Left hindlimb (tissue), 1 donor: Measurements from ENCODE around the gene DAB1.

ENCODE experiments used
- DNase-seq: peaks from one replicate; pipeline ENCODE4 v3.0.0-alpha.2; 2018

The DAB1 gene

GRCh38 chr1:57063406-57064125 lies 360.3 kb downstream of the DAB1 start:
- no peak for DNase-seq

GRCh38 chr1:57061369-57061768 lies 362.5 kb downstream of the DAB1 start:
- no peak for DNase-seq

- DNase-seq, result no peak
These were observed 363.4 kb downstream of the DAB1 start for GRCh38 chr1:57060451-57060850.

- DNase-seq, result no peak
These were observed 365.0 kb downstream of the DAB1 start for GRCh38 chr1:57058652-57059501.

GRCh38 chr1:57048856-57049255 lies 375.0 kb downstream of the DAB1 start:
- DNase-seq, result no peak

GRCh38 chr1:57046462-57046861 lies 377.4 kb downstream of the DAB1 start:
- DNase-seq, result no peak

GRCh38 chr1:57041901-57042300 lies 382.0 kb downstream of the DAB1 start:
- no peak for DNase-seq

- DNase-seq, result no peak
These were observed 383.0 kb downstream of the DAB1 start for GRCh38 chr1:57040811-57041210.

- DNase-seq, result no peak
These were observed 386.9 kb downstream of the DAB1 start for GRCh38 chr1:57036641-57037579.

GRCh38 chr1:57034713-57035112 lies 389.1 kb downstream of the DAB1 start:
- no peak for DNase-seq

- no peak for DNase-seq
These were observed 390.4 kb downstream of the DAB1 start for GRCh38 chr1:57033222-57034001.

- no peak for DNase-seq
These were observed 397.1 kb downstream of the DAB1 start for GRCh38 chr1:57026624-57027354.

GRCh38 chr1:57024855-57025254 lies 399.0 kb downstream of the DAB1 start:
- peak; percentile 42 for DNase-seq

GRCh38 chr1:57024428-57024827 lies 399.4 kb downstream of the DAB1 start:
- no peak for DNase-seq

GRCh38 chr1:57020216-57020615 lies 403.6 kb downstream of the DAB1 start:
- DNase-seq, result no peak

GRCh38 chr1:57019236-57019839 lies 404.5 kb downstream of the DAB1 start:
- no peak for DNase-seq

GRCh38 chr1:57018119-57018518 lies 405.7 kb downstream of the DAB1 start:
- DNase-seq, result no peak

- no peak for DNase-seq
These were observed 406.1 kb downstream of the DAB1 start for GRCh38 chr1:57017717-57018116.

- DNase-seq, result no peak
These were observed 406.7 kb downstream of the DAB1 start for GRCh38 chr1:57017200-57017599.

GRCh38 chr1:57015071-57015470 lies 408.8 kb downstream of the DAB1 start:
- DNase-seq, result no peak

- no peak for DNase-seq
These were observed 410.3 kb downstream of the DAB1 start for GRCh38 chr1:57013522-57013921.
